ENCODE data around the gene SDK1. TPM values are rescaled to one million over a fixed set of nuclear protein-coding genes. Genes with fewer than 3 reads are reported as not detected.

SDK1 gene
- total and polyA plus RNA-seq, 2 of the 8 experiments (the other 6 are each of a cell fraction or from before 2014, with no cell fraction given), result 3.3 to 7.2 TPM

DNA sequence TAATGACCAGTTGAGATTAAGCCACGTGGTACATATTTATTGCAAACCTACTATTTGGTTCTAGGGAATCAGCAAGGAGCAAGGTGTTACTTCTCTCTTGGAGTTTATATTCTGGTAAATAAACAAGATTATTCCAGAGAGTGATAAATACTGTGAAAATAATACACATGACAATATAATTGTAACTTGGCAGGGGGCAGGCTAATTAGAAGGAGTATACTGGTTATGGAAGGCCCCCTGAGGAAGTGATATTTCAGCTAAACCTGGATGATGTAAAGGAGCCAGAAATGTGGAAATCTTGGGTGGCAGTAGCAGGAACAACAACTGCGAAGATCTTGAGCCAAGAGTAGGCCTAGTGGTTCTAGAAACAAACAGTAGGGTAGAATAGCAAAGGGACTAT, 111.8 kb downstream of the SDK1 start:
- no peak overlapping the region for H3K4me2 ChIP-seq (ENCODE audit: insufficient read depth in 1 of 2, low read depth in 2 of 2, low read length in 2 of 2)
- DNase-seq (ENCODE audit: low read depth in 1 of 2, low spot score in 2 of 2) (no peak), FAIRE-seq (no peak)
- no peaks in the 10 kb centered on the region for H4K20me1 ChIP-seq (replicated peaks in 1 of 2; ENCODE audit: control insufficient read depth in 1 of 2, insufficient read depth in 2 of 2, low read length in 2 of 2)
- no peak overlapping the region for H3K18ac ChIP-seq (ENCODE audit: extremely low read depth, low read length)
- no peaks in the 10 kb centered on the region for H3K79me1 ChIP-seq (ENCODE audit: low read depth, low read length)
- no peaks in the 10 kb centered on the region for H3K27me3 ChIP-seq (replicated peaks in 1 of 4; ENCODE audit: control insufficient read depth in 3 of 4, extremely low read depth in 1 of 4, insufficient read depth in 3 of 4, low read length in 3 of 4)
- H3K9me3 ChIP-seq (ENCODE audit: insufficient read depth in 2 of 2, low read depth in 1 of 2, low read length in 1 of 2), result no peaks in the 10 kb centered on the region
- H3K79me2 ChIP-seq (ENCODE audit: control insufficient read depth in 1 of 2, insufficient read depth in 2 of 2, low read length in 2 of 2), result no peaks in the 10 kb centered on the region
- H3K14ac ChIP-seq (ENCODE audit: insufficient read length), result no peak overlapping the region
- peaks cover 0 to 3% (median 0%) of the 10 kb centered on the region in 4 experiments; a peak in 1 of 7 replicates for H3K4me1 ChIP-seq (replicated peaks in 1 of 4; ENCODE audit: control insufficient read depth in 3 of 4, insufficient read depth in 4 of 4, low read length in 3 of 4)
- TF ChIP-seq BCL11A (IDR thresholded peaks at IDR 0.05; ENCODE audit: low read depth in 2 of 2, low read length in 2 of 2), result no peak
- no peak for TF ChIP-seq YY1 (IDR thresholded peaks at IDR 0.05; ENCODE audit: low read depth, low read length)
- no peak overlapping the region for H4K8ac ChIP-seq (ENCODE audit: extremely low read depth, insufficient read depth, low read length)
- H2BK15ac ChIP-seq (ENCODE audit: low read length), result no peak overlapping the region
- no peak overlapping the region for H3K56ac ChIP-seq (replicated peaks; ENCODE audit: insufficient read length, low read depth, low read length)
- H2BK12ac ChIP-seq (ENCODE audit: low read depth, low read length), result no peak overlapping the region
- no peaks in the 10 kb centered on the region for H3K23me2 ChIP-seq (ENCODE audit: low read depth, low read length)
- H3K23ac ChIP-seq (ENCODE audit: insufficient read length), result no peak overlapping the region
- no peak overlapping the region for H3K9ac ChIP-seq (replicated peaks in 1 of 4; ENCODE audit: extremely low read depth in 1 of 4, low read depth in 3 of 4, low read length in 3 of 4)
- H2AFZ ChIP-seq (ENCODE audit: low read length), result no peak overlapping the region
- H2AK5ac ChIP-seq (ENCODE audit: low read depth, low read length), result no peak overlapping the region
- no peak overlapping the region for H4K5ac ChIP-seq (ENCODE audit: insufficient read length, low read depth, low read length)
- H3K27ac ChIP-seq (ENCODE audit: low read depth, low read length), result no peak overlapping the region
- H2BK120ac ChIP-seq (replicated peaks; ENCODE audit: low read depth, low read length), result no peak overlapping the region
- H2BK20ac ChIP-seq (ENCODE audit: low read length), result no peak overlapping the region
- H4K91ac ChIP-seq (replicated peaks; ENCODE audit: insufficient read length, low read length), result no peak overlapping the region
- ChIA-PET CTCF (ENCODE audit: partially characterized antibody) (interaction anchor here (0.6 to 1.2 kb wide), 4 partner anchors 13 to 493 kb away, joined by 3 to 4 read pairs (median 4); no protein-coding TSS in a partner anchor), POLR2A (ENCODE audit: partially characterized antibody) (no interaction called here)
- H3K4ac ChIP-seq (replicated peaks; ENCODE audit: insufficient read length, low read depth, low read length), result no peak overlapping the region
- WGBS, 2 experiments (ENCODE audit: extremely low coverage in 1 of 2, insufficient coverage in 1 of 2, insufficient read length in 1 of 2, insufficient replicate concordance in 2 of 2, low coverage in 1 of 2, low lambda C conversion rate in 2 of 2, missing lambda C conversion rate in 1 of 2), result 92% methylated on average over 2 of the region's 2 CpGs; no CpG with 5 or more reads in 1 of the 2 experiments
- no peak overlapping the region for H2BK5ac ChIP-seq (ENCODE audit: low read depth, low read length)
- no peak overlapping the region for H3K4me3 ChIP-seq (ENCODE audit: extremely low read depth in 1 of 4, insufficient read depth in 2 of 4, low read depth in 3 of 4, low read length in 4 of 4)
- no peaks in the 10 kb centered on the region for H3K36me3 ChIP-seq (ENCODE audit: control insufficient read depth in 2 of 4, insufficient read depth in 4 of 4, low read length in 3 of 4)
